ENCODE data around the gene SALL1. TPM values are rescaled to one million over a fixed set of nuclear protein-coding genes. Genes with fewer than 3 reads are reported as not detected.

Gene SALL1
- total RNA-seq, 1 experiment from 2014 or later, result 9.9 TPM

DNA sequence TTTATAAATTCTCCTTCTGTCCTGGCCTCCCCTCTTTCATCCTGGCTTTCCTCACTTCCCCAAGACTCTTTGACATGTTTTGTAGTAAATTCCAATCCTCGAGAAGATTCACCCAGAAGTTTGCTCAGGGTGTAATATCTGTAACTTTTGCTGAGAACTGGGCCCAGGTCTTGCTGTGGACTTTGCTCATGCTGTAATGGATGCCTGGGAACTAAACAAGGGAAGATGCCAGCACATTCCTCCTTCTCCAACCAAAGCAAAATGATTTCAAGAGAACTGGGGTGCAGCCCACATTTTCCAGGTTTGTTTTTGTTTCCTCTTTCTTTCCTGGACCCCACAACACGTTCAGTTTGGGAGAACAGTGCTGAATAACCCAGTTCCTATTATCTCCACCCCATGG lies 6.6 kb upstream of the SALL1 start:
- DNase-seq (ENCODE audit: low spot score), result no peak

DNA sequence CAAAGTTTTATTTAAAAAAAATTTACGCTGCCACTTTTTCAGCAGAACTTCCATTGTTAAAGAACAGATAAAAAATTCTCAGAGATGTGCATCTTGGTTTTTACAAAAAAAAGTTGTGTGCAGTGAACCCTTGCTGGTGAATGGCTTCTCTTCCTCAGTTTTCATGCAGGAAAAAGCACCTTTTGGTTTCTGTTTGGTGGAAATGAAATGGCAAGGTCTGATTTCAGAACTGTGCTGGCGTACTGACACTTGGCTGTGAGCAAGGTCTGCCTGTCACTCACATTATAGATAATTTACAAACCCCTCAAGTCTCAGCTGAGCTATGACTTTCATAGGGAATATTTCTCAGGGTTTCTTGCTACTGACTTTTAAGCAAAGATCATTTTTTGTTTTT lies 5.7 kb upstream of the SALL1 start:
- no peak for DNase-seq (ENCODE audit: low spot score)

DNA sequence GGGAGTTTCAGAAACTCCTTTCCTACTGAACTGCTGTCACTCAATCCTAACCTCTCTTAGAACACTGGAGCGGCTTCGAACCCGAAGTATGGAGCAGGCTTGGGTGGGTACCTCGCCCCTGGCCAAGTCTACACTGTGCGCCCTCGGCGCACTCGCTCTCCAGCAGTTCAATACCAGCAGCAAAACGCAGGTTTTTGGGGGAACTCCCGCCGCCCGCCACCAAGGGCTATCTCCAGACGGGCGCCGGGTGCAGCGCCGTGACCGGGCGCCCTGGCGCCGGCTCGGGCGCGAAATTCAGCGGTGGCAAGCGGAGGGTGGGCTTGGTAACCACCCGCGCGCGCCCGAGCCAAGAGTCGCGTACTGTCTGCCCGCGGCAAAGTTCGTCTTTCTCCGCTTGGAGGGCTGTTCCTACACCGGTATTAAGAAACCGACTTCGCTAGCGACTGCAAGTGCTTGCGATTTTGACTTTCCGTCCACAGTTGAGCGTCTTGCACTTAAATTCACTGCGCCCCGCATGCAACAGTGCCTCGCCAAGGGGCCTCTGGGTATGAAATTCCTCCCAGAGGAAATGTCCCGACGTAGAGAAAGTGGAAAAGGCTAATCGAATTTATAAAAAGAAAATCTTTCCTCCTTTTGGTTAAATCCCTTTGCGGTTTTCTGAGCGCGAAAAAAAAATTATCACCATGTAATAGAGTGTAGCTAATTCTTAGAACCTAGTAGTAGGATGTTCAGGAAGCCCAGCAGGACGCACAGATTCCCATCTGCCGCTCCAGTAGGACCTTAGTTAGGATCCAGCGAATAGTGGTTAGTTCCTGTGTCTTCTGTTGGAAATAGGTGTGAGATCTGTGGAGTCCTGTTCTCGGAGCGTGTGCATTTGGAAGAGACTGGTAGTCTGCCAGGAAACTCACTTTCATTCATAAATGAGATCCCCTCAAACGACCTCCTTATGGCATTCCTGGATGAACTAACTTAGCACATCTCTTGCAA lies 5.0 kb upstream of the SALL1 start:
- DNase-seq (ENCODE audit: low spot score), result no peak

DNA sequence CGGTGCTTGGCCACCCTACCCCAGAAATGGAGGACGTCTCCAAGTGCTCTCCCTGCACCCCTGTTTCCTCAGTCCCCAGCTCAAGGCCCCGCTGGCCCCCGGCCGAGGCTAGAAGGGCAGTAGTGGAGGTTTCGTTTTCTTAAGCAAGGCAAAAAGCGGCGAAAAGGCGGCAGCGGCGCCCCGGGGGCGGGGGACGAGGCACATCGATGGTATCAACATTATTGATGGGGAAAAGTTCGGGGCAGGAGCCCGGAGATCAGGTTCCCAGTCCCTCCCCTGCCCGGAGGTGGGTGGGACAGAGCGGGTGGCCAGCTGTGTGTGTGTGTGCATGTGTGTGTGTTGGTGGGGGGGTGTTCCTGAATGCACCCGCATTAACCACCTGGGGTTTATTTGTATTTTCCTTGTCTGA lies 4.1 kb upstream of the SALL1 start:
- DNase-seq (ENCODE audit: low spot score), result no peak

DNA sequence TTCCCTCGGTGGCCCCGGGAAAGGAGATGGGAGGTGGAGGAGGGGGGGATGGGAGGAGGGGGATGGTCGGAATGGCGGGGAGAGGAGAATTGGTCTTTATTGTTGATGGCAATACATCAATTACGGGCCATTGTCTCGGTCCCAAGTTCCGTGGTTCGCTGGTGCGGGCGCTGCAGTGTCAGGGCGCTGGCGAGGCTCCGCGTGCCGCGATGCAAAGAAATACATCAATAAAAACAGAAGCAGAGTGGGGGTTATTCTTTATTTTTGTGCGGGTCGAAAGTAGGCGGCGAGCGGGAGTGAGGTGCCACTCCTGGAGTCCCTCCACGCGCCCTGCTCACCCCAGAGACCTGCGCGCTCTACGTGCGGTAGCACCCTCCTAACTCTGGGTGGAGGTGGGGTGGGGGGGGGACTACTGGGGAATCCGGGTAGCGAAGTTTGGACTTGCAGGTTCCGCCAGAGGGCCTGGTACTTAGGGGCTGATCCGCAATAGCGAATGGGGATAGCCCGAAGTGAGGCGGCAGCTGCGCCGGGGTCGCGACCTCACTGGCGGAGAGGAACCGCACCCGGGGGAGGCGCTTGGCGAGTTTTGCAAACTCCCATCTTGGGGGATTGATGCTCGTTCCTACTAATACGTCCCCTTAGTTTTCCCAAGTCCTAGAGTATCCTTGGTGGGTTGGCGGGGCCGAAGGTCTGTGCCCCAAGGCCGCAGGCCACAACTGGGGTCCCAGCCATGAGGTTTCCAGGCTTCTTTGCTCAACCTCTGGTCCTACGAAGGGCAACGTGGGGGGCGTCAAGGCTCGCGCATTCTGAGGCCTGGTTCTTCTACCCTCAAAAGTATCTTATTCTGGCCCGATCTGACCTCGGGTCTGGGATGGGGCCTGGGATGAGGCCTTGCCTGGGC lies 3.5 kb upstream of the SALL1 start:
- no peak for DNase-seq (ENCODE audit: low spot score)

DNA sequence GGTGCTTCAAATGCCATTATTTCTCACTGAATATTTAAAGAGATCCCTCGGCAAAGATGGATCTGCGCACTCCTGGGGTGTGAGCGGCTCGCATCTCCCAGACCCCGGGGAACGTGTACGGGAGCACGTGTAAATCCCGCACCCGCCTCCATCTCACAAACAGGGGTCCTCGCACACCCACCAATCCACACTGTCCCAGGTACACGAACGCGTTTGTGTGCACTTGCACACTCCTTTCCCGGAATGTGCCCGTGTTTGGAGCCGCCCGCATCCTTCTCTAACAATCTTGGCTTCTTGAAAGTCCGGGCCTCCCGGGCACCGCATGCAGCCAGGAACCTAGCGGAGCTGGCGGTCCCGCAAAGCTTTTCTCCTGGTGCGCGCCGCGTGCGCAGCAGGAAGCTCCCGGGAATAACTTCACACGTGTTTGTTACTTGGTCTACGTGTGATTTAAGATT lies 2.5 kb upstream of the SALL1 start:
- no peak for DNase-seq (ENCODE audit: low spot score)

DNA sequence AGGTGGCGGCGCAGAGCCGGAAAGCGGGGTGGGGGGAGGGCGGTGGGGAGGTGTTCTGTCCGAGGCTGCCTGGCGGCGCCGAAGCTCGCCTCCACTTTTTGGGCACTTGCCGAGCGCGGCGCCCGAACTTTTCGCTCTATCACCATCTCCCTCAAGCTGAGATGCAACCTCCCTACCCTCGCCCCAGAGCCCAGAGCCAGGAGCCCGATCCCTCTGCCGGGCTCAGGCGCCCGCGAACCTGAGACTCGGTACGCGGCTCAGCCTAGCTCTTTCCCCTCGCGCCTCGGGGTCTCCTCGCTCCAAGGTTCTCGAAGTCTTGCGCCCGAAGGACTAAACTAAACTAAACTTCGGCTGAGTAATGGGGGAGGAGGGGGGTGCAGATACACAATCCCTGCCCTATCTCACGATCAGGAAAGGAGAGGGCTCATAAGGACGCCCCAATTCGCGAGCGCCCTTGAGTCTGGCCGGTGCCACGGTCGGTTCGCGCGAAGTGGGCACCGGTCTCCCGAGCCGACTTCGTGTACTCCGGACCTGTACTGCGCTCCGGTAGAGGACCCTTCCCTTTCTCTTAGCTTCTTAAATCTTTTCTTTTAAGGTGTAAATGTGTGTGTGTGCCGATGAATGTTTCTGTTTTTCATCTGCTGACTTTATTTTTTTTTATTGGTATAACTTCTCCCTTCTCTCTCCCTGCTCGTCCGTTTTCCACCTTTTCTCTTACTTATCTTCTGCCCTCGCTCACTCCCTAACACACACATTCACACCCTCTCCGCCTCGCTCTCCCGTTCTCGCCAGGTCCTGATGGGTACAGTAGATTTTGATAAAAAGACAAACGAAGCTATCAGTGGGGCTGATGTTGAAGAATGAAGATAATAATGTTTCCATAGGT lies 1.9 kb upstream of the SALL1 start:
- DNase-seq (ENCODE audit: low spot score), result peak; percentile 30

DNA sequence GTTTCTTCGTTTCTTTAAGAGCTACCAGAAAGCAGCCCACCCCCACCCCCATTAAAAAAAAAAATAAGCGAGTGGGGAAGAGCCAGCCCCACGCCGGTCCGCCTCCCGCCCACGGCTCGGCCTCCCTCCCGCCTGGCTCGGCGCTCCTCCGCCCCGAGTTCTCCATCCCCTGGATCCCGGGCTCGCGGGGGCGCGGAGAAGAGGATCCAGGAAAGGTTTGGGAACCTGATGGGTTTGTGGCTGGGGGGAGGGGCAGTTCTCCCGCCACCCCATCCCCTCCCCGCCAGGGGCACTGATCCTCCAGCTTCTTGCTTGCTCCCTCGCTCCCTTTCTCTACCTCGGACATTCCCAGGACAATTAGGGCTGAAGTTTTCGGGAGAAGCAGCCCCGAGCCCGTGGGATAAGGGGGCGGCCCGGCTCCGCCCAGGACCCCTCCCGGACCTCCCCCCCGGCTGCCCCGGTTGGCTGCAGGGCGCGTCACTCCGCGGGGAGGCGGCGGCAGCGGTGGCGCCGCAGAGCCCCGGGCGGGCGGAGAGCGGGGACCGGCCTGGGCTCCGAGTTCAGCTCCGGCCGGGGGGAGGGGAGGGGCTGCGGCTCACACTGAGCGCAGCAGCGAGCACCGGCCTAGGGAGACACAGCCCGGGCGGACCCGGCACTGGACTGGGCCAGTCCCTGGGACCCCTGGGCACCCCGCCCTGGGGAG lies 1.0 kb upstream of the SALL1 start:
- peak; percentile 86 for DNase-seq (ENCODE audit: low spot score)

DNA sequence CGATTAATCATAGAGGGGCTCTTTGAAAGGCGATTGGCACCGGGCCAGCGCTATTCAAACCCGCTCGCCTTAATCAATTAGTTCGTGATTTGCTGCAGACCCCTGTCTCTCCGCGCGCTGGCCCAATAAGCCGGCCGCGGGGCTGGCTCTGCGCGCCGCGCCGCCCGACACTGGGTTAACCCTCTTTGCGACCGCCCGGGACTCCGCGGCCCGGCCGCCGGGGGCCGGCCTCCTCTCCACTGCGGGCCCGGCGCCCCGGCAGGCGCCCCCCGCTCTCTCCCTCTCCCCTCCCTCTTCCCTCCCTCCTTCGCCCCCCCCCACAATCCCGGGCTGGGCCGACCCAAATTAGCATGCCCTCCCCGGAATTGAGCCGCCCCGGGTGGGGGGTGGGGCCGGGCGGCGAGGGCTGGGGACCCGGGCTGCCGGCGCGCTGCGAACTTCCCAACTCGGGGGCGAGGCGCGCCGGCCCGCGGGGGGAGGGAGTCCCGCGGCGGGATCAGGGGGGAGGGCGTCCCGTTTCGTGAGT lies 428 bp upstream of the SALL1 start:
- DNase-seq (ENCODE audit: low spot score), result peak; percentile 67

DNA sequence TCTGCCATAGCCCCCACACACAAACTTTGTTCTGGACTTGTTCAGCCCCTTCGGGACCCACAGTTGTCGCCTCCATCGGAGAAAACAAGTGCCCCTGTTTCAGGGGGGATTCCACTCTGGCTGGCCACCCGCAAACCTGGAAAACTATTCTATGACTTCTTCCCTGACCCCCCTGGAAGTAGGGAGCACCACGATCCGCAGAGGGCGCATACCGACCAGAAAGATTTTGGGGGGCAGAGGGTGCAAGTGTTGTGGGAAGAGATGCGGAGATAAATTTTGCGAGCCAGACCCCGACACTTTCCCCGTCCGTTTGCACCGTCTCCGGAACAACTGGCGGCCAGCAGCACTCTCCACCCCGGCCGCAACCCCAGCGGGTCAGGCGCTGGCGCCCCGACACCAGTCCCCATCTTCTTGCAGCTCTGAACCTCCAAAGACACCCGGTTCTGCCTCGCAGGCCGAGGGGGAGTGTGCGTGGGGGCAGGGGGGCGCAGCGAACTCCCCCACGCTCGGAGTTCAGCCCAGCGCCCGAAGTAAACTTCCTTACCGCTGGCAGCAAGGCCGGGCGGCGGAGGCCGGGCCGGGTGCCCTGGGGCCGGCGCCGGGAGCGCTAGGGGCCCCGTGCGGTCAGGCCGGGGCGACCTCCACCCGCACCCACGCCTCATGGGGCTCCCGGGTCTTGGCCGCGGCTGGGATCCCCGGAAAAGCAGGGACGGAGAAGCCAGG lies 744 bp downstream of the SALL1 start:
- DNase-seq (ENCODE audit: low spot score), result no peak

DNA sequence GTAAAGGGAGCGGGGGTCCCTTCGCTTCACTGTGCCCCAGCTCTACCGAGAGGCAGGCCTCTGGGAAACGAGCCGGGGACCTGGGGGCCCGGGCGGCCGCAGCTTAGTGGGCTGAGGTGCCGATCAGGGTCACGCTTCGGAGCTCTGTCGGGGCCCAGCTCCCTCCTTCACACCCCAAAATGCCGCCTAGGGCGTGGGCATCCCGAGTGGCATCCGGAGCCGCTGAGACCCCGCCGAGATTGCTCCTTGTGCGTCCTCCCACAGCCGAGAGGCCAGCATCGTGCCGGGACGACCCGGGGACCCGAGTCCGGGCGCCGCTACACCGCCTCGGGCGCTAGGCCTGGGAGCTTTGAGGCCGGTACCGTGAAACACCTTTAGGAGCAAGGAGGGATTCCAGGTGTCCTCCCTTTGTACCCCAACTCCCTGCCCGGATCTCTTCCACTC lies 1.3 kb downstream of the SALL1 start:
- no peak for DNase-seq (ENCODE audit: low spot score)

DNA sequence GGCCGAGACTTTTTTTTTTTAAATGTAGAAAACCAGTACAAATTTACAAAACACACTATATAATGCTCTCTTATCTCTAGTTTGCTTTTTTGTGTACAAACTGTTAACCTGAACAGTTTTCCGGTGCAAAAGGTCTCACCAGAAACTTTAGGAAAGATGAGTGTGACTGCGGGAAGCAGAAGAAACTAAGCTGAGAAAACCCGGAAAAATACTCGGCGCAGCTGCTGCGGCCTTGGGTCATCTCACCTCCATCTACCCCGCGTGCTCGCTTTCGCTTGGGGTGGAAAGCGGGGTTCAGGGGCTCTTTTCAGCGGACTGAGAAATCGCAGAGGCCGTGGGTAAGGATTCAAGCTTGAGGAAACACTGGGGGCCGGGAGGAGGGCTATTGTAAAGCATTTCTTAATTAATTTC lies 1.8 kb downstream of the SALL1 start:
- no peak for DNase-seq (ENCODE audit: low spot score)

DNA sequence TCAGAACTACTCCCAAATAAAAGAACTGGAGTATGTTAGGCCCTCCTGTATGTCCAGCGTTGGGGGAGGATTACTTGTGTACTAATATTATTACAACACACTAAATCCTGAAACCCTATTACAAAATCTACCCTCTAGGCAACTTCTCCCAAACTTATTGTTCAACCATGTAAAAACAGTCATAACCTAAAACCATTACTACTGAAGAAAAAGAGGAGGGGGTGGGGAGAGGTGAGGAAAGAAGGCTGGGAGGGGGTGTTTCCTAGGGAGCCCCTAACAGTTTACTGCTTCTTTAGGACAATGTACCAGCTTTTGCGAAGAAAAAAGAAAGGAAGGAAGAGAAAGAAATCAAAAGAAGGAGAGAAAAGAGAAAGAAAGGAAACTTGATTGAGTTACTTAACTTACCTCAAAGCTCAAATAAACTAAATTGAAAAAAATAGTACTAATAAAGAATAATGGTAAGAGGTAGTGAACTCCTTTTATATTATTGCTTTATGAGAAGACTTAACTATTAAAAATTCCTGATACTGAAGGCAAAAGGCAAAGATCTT lies 2.3 kb downstream of the SALL1 start:
- DNase-seq (ENCODE audit: low spot score), result no peak

DNA sequence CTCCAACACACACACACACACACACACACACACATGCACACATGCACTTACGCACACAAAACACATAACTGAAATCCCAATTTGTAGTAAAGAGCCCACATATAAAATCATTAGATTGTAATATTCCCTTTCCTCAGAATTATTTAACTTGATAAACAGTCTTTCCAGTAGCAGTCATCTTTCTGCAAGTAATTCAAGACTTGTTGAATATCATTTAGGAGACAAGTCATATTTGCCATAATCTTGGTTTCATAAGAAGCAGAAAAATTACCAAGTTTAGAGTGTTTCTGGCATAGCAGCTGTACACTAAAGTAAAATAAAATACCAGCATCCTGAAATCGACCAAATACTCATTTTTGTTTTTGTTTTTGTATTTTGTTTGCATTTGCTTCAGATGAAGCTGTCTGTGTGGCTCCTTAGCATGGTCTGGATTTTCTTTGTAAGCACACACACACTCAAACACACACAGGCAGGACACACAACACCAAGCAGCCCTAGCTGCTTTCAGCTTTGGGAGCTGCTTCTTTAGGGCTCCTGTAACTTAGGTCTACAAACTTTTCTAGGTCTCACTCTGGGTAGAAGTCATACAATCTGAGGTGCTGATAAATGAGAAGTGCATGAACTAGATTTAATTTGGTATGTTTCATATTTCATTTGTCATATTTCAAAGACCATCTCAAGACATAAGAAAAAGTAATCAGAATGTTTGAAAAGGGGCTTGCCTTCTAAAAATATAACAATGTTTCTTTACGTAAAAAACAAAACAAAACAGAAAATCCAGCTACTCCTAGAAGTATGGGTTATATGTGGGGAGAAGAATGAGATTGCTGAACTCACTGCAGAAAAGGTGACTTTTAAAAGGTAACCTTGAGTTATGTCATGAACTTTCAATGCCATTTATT lies 3.0 kb downstream of the SALL1 start:
- DNase-seq (ENCODE audit: low spot score), result no peak

DNA sequence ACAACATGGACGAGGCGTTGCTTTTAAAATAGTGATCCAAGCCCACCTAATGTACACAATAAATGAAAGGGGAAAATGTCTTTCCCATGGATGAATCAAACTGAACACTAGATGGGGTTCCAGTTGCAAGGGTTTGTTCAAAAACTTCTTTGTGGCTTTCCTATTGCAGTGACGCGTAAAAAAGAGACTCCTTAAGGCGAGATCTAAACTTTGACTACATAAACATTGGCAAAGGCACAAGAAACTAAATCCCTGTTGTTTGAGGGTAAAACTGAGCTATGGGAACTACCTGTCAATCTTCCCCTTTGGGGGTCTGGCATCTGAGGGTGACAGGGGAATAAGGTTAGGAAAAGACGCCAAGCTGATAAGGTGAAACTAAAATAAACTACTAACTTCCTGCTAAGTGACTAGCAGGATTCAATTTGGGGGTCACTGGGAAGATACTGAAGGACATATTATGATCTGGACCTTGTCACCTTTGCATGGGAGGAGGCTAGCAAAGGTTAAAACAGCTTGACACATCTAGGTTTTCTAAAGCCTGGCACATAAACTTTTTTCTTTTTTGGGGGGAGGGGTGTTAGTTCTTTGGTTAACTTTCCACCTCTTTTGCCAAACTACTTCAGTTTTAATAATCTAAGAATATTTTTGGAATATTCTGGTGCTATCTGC lies 4.7 kb downstream of the SALL1 start:
- peak; percentile 74 for DNase-seq (ENCODE audit: low spot score)

DNA sequence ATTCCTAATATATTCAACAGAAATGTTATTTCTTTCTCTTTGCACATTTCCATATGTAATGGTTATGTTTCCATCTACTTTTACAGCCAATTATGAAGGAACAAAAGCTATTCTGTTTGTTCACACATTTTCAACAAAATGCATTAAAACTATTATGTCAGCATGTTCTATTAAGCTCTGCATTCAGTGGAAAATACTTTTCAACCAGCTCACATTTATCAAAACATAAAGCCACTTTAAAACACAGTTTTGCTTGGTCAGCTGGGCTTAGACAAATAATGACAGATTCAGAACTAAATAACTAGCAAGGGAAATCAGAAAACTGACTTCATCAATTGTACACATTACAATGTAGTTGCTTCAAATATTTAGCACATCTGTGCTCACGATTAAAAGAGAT lies 6.9 kb downstream of the SALL1 start:
- no peak for DNase-seq (ENCODE audit: low spot score)

DNA sequence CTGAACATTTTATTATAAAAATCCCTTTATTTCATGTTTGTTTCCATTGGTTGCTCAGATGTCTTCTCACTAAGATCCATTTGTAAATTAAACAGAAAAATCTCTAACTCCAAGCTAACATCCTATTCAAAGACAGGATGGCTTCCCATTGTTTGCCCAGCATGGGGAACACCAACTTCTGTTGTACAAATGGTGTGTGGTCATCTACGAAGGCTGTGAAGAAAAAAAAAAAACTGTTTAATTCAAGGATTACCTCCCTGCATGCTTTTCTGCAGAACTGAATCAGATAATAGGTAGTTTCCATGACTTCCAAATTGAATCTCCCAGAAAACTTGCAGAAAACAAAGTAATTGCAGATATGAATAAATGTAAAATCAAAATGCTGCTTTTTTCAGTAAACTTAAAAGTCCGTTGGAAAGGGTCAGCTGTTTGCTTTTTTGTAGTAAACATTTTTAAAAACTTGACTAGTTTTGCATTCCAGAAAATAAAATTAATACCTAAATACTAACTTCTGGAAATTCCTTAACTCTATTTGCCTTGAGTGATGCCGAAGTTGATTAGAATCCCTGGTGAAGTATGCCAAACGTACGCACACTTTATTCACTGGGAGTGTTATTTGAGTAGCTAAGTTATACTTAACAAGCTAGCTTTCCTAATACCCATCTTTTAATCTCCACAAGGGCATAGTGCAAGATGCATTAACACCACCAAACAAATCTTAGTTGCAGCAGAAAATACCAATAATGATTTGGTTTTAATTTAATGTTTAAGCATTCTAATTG lies 7.7 kb downstream of the SALL1 start:
- DNase-seq (ENCODE audit: low spot score), result no peak

Measured in H4 (cell line).